GM18861 (cell line): ENCODE results near the gene PSMA6.
"Not testable (repeated sequence)": the region's sequence is repeated elsewhere in the genome, so short reads cannot be mapped to it uniquely, and the experiment has no call there.

Source experiments
- ATAC-seq: cut with Tn5 transposase; IDR thresholded peaks from one replicate; pipeline ENCODE4 v1.9.1; 2021; ENCODE audit not compliant: unreplicated experiment

The PSMA6 gene

GRCh38 chr14:35284506-35284905 is 7.7 kb upstream of the PSMA6 start:
- no peak for ATAC-seq

DNA sequence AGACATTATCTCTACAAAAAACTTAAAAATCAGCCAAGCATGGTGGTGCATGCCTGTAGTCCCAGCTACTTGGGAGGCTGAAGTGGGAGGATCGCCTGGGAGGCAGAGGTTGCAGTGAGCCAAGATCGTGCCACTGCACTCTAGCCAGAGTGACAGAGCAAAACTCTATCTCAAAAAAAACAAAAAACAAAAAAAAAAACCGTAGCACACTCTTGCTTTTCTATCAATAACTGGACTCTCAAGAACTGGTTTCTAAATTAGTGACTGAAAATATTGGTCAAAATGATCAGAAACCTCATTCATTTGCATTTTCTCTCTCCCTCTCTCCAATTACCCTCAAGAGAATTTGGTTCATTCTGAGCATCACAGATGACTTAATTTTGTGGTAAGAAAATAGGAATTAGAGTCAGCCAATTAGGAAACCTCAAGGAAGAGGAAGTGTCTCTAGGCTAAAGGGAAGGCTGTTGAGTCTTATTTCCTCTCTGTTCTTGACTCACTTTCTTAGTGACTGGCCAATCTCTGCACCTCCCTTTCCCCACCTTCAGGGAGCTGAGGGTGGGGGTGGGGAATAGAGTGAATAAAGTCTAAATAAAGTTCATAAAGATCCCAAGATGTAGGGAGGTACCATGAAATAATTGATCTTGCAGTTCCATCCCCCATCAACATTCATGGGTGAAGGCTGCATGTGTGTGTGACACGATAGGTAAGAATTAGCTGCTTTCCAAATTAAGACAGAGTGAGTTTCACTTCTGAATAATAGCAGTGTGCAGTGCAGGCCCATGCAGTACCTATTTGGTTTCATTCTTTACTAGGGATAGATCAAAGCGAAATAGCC is 6.8 kb upstream of the PSMA6 start:
- ATAC-seq, result peak; percentile 60

DNA sequence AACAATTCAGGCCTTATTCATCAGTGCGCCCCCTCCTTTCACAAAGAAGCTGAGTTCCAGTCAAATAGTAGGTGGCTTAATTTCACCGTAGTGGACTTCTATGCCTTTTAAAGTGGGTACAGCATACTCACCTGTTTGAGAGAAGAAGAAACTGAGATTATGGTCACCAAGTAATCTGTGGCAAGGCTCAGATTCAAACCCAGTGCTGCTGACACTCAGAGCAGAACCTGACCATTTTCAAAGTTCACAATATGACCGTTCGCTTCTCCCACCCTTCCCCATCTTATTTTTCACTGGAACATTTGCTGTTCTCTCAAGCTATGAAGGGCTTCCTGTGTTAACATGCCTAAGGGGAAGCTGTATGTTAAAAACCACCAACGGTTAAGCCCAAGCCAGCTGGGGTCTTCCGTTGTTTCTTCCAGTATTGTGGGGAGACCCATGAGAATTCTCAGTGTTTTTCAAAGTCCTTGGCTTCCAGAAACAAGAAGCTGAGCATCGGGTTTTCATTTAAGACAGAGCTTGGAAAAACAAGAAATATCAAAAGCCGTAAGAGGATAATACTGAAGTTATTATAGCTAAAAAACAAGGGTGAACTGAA is 6.1 kb upstream of the PSMA6 start:
- ATAC-seq, result no peak

- no peak for ATAC-seq
Observed at GRCh38 chr14:35286707-35287106, 5.5 kb upstream of the PSMA6 start.

DNA sequence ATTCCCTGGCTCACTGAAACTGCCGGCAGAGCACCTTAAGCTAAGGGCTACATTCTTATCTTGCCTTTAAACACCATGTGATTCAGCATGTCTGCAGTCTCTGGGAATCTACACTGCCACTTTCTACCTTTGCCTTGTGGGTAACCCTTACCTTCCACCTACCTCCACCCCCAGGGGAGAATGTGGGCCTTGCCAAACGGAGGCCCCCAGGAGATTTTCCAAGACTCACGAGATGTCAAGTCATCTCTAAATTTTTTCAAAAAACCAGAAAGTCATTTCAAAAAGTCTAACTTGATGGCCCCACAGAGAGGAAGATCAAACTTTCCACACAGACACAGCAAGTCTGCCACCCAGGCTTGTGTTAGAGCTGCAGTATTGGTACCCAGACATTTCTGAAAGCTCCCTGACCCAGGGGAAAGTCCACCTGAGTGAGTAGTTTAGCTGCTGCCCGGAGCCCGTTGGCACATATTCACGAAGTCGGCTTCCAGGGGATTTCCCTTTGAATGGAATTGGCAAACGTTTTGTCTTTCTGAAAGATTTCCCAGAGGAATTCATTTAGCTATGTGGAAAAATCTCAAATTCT is 4.7 kb upstream of the PSMA6 start:
- no peak for ATAC-seq

DNA sequence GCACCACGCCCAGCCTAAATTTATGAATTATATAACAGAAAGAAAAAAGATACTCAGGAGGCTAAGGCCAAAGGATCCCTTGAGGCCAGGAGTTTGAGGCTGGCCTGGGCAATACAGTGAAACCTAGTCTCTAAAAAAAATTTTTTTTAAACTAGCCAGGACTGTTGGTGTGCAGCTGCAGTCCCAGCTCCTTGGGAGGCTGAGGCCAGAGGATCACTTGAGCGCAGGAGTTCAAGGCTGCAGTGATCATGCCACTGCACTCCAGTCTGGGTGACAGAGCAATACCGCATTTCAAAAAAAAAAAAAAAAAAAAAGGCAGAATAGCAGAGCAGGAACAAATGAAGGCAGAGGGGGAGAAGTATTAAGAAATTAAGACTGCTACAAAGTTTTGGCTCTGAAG is 2.6 kb upstream of the PSMA6 start:
- ATAC-seq, result no peak

DNA sequence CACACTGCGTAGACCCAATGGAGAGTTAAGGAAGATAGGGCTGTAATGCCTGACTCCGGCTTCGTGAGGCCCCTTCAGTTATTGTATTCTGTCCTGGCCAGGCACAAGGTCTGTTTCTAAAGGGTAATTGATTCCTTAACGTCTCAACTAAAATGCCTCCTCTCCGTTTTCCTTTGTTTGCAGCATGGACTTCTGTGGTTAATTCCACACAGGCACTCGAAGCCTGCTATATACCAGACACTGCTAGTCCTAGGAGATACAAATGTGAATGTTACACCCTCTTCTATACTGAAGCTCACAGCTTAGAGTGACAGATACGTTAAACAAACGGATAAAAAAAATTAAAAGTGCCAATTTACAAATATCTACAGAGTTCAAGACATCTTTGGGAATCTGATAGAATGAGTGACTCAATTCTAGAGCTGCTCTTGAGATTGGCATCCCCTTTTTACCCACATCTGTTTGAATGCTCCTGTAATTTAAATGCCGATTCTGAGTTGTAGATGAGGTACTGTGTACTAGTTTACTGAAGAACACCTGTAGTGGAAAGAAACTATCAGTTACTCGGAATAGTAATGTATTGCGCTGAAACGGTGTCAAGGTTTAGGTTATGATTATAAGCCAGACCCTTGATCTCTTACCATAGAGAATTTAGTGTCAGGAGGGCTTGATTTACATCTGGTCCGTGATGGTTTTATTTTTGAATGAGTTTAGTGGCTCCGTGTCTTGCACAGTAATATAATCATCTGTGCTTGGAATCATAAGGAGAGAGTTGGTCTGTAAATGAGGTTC is 784 bp downstream of the PSMA6 start:
- no peak for ATAC-seq

DNA sequence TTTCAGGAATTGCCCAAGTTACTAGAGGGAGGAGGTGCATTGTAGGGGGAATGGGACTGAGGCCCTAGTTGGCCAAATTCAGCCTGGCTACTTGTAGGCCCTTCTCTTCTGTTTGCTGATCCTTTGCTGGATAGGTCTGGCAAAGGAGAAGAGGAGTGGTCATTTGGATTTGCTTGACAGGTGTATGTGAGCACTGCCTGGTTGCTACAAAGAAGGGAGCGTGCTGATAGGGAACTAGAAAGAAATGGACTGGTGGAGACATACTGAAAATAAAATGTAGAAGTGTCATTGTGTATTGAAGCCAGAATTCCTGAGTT is 3.6 kb downstream of the PSMA6 start:
- no peak for ATAC-seq

GRCh38 chr14:35296545-35296944 is 4.4 kb downstream of the PSMA6 start:
- ATAC-seq, result no peak

DNA sequence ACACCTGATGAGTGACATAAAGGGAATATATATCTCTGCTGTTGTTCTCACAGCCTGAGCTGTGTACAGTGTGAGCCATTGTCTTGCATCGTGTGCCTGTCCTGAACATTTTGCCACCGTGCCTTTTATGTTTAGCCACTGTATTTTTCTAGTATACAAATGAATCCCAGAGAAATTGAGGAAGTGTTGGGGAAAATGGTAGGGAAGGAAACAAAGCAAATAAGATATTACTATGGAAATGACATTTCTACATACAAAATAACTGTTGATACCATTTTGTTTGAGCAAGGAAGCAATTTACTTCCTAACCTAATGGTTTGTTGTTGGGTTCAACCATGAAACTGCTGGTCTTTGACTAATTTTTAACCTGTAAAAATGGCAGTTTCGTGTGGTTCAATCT is 5.5 kb downstream of the PSMA6 start:
- no peak for ATAC-seq

DNA sequence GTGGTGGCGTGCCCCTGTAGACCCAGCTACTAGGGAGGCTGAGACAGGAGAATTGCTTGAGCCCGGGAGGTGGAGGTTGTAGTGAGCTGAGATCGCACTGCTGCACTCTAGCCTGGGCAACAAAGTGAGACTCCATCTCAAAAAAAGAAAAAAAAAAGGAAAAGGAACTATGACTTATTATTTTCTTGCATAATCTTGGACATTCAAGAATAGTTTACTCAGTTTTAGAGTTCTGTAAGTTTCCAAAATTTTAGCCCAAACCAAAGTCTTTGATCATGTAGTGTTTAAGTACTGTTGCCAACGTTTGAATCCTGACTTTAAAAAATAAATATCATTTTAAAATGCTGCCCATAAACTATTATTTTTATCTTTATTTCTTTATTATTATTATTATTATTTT is 6.2 kb downstream of the PSMA6 start:
- no peak for ATAC-seq

DNA sequence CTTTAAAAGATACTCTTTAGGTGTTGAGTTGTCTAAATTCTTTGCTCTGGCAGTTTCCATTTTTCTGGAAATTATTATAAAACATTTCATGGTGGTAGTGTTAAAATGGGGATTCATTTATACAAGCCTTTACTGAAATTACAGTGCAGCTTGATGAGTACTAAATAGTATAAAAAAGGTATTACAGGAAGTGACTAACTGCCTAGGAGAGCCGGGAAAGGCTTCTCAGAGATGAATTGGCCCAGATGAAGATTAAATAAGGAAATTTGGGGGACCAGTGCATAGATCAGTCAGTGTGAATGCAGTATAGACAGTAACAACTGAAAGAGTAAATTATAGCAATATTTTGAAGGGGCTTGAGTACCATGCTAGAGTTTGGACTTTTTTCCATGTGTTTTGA is 7.5 kb downstream of the PSMA6 start:
- ATAC-seq, result no peak

DNA sequence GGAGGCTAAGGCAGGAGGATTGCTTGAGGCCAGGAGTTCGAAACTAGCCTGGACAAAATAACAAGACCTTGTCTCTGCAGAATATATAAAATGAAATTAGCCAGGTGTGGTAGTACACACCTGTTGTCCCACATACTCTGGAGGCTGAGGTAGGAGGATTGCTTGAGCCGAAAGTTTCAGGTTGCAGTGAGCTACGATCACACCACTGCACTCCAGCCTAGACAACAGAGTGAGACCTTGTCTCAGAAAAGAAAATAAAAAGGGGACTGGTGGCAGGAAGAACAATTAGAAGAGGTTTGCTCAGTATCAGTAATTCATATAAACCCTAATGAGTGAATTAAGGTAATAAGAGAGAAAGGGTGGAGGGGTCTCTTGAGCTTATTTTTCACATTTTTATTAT is 8.0 kb downstream of the PSMA6 start:
- ATAC-seq, result no peak

DNA sequence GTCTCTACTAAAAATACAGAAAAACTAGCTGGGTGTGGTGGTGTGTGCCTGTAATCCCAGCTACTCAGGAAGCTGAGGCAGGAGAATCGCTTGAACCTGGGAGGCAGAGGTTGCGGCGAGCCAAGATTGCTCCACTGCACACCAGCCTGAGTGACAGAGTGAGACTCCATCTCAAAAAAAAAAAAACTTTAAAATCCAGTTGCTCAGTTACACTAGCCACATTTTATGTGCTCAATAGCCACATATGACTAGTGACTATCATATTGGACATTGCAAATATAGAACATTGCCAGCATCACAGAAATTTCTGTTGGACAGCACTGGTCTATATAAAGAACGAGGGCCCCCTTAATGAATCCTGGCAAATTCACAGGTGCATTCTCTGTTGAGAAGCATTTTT is 9.2 kb downstream of the PSMA6 start:
- not testable (repeated sequence) for ATAC-seq

- ATAC-seq, result no peak
Observed at GRCh38 chr14:35301735-35302528, 9.8 kb downstream of the PSMA6 start.

DNA sequence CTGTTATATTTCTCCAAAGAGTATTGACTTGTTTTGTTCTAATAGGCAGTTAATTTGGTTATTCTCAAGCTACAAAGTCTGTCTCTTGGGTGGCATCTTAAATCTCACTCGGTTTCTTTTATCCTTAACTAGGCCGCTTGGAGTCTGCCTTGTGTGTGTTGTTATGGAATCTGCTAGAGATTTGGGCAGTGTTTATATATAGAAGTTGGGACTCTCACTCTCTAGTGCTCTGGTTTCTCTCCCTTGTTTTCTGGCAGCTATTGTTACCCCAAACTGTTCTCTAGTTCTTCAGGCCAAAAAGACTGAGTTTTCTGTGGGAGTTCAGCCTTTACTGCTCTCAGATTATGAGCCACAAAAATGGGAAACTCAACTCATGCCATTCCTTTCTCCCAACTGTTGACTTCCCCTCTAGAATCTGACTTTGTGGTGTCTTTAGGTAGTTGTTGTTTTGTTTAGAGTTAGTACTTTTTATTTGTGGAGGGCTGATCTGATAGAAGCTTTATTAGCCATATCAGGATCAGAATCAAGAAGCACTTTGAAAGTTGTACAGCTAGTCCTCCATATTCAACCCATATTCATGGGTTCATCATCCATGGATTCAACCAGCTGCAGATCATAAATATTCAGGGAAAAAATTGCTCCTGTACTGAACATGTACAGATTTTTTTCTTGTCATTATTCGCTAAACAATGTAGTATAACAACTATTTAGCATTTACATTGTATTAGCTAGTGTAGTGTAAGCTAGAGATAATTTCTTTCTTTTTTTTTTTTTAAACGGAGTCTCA is 11.2 kb downstream of the PSMA6 start:
- ATAC-seq, result no peak

DNA sequence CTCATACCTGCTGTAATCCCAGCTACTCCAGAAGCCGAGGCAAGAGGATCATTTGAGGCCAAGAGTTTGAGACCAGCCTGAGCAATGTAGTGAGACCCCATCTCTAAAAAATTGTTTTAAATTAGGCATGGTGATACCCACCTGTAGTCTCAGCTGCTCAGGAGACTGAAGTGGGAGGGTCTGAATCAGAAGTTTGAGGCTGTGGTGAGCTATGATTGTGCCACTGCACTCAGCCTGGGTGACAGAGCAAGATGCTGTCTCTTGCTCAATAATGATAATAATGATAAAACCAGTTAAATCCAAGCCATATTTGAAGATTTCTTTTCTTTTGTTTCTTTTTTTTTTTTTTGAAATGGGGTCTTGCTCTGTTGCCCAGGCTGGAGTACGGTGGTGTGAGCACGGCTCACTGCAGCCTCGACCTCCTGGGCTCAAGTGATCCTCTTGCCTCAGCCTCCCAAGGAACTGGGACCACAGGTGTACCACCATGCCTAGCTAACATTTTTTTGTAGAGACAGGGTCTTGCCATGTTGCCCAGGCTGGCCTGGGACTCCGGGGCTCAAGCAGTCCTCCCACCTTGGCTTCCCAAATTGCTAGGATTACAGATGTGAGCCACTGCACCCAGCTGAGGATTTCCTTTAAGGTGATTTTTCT is 12.8 kb downstream of the PSMA6 start:
- no peak for ATAC-seq

DNA sequence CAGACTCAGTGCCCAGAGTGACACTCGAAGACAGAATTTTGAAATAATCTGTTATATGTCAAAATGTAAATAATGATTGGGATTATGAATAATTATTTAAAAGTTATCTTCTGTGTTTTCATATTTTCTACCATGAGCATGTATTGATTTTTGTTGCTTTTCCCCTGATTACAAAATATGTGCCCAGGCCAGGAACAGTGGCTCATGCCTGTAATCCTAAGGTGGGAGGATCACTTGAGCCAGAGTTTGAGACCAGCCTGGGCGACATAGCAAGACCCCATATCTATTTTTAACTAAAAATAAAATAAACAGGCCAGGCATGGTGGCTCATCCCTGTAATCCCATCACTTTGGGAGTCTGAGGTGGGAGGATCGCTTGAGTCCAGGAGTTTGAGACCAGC is 13.5 kb downstream of the PSMA6 start:
- ATAC-seq, result no peak

DNA sequence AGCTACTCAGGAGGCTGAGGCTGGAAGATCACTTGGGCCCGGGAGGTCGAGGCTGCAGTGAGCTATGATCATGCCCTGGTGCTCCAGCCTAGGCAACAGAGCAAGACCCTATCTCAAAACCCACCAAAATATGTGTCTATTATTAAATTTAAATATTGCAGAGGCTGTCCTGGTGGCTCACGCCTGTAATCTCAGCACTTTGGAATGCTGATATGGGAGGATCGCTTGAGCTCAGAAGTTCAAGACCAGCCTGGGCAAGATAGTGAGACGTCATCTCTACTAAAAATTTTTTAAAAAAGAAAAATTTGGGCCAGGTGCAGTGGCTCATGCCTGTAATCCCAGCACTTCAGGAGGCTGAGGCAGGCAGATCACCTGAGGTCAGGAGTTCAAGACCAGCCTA is 13.9 kb downstream of the PSMA6 start:
- ATAC-seq, result no peak

DNA sequence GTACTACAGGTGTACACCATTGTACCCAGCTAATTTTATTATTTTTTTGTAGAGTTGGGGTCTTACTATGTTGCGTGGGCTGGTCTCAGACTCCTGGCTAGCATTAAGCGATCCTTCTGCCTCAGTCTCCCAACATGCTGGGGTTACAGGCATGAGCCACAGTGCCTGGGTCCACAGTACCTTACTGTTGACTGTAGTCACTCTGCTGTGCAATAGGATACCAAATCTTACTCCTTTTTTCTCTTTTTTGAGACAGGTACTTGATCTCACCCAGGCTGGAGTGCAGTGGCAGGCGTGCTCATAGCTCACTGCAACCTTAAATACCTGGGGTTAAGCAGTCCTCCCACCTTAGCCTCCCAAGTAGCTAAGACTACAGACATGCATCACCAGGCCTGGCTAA is 25.6 kb downstream of the PSMA6 start:
- ATAC-seq, result no peak
